OCI-LY1 (cell line): Measurements from ENCODE around the gene GBF1.

Source experiments
- EZH2 ChIP-seq: fragments of 200-600 bp; sonication (generic), shearing (Covaris generic); IDR thresholded peaks from 2 replicates; pipeline ENCODE4 v1.8.0; 2017; ENCODE audit warnings: borderline replicate concordance, mixed run types, mild to moderate bottlenecking, antibody characterized with exemption, low read length, moderate library complexity, mixed read lengths
- TF ChIP-seq, protein P1 (sequence below): fragments of 200-600 bp; sonication (generic), shearing (Covaris generic); IDR thresholded peaks from 2 replicates; pipeline ENCODE4 v1.5.1; 2017; ENCODE audit warnings: mild to moderate bottlenecking, antibody characterized with exemption, low read length, moderate library complexity, mixed read lengths

- TF ChIP-seq, protein P1, sequence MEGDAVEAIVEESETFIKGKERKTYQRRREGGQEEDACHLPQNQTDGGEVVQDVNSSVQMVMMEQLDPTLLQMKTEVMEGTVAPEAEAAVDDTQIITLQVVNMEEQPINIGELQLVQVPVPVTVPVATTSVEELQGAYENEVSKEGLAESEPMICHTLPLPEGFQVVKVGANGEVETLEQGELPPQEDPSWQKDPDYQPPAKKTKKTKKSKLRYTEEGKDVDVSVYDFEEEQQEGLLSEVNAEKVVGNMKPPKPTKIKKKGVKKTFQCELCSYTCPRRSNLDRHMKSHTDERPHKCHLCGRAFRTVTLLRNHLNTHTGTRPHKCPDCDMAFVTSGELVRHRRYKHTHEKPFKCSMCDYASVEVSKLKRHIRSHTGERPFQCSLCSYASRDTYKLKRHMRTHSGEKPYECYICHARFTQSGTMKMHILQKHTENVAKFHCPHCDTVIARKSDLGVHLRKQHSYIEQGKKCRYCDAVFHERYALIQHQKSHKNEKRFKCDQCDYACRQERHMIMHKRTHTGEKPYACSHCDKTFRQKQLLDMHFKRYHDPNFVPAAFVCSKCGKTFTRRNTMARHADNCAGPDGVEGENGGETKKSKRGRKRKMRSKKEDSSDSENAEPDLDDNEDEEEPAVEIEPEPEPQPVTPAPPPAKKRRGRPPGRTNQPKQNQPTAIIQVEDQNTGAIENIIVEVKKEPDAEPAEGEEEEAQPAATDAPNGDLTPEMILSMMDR = no peak
- no peak for TF ChIP-seq EZH2
Observed at GRCh38 chr10:102384606-102385429, 139.5 kb downstream of the GBF1 start.
